H9 (cell line): ENCODE data around the gene ADAM8. TPM values are rescaled to one million over a fixed set of nuclear protein-coding genes. Genes with fewer than 3 reads are reported as not detected.
A peak's percentile ranks its signal among the peaks of the same experiment; 100 is the strongest.

Source experiments
- DNase-seq: peaks from one replicate; pipeline ENCODE4 v3.0.0-alpha.2; 2017
- H2AFZ ChIP-seq: one replicate; pipeline ENCODE4 v1.6.1; 2013; ENCODE audit warnings: mild to moderate bottlenecking, low read length, control low read depth, moderate library complexity
- H2AK5ac ChIP-seq: 2 replicates; pipeline ENCODE4 v1.6.1; 2013; ENCODE audit warnings: low read length, control low read depth, mixed read lengths; ENCODE audit not compliant: insufficient read length
- H2BK120ac ChIP-seq: one replicate; pipeline ENCODE4 v1.6.1; 2013; ENCODE audit warnings: low read depth, mild to moderate bottlenecking, low read length, control low read depth, inconsistent platforms; ENCODE audit not compliant: poor library complexity, severe bottlenecking
- H2BK12ac ChIP-seq: 2 replicates; pipeline ENCODE4 v1.6.1; 2013; ENCODE audit warnings: low read length, control low read depth, mixed read lengths, low read depth; ENCODE audit not compliant: insufficient read length
- H2BK15ac ChIP-seq: 2 replicates; pipeline ENCODE4 v1.6.1; 2013; ENCODE audit warnings: low read depth, low read length, control low read depth
- H2BK20ac ChIP-seq: one replicate; pipeline ENCODE4 v1.6.1; 2013; ENCODE audit warnings: low read depth, mild to moderate bottlenecking, low read length, control low read depth, inconsistent platforms; ENCODE audit not compliant: poor library complexity, severe bottlenecking
- H2BK5ac ChIP-seq: 2 replicates; pipeline ENCODE4 v1.6.1; 2013; ENCODE audit warnings: low read length, control low read depth, mixed read lengths; ENCODE audit not compliant: insufficient read length
- H3K14ac ChIP-seq: 2 replicates; pipeline ENCODE4 v1.6.1; 2013; ENCODE audit warnings: low read length, control low read depth; ENCODE audit not compliant: insufficient read depth
- H3K18ac ChIP-seq: 2 replicates; pipeline ENCODE4 v1.6.1; 2013; ENCODE audit warnings: low read depth, mild to moderate bottlenecking, mixed read lengths, low read length, control low read depth; ENCODE audit not compliant: insufficient read length
- H3K23ac ChIP-seq: 2 replicates; pipeline ENCODE4 v1.6.1; 2013; ENCODE audit warnings: low read length, control low read depth, mixed read lengths, low read depth; ENCODE audit not compliant: insufficient read length
- H3K23me2 ChIP-seq: 2 replicates; pipeline ENCODE4 v1.6.1; 2013; ENCODE audit warnings: low read depth, mild to moderate bottlenecking, mixed read lengths, low read length, control low read depth; ENCODE audit not compliant: insufficient read length, poor library complexity, severe bottlenecking
- H3K27ac ChIP-seq: 2 replicates; pipeline ENCODE4 v1.5.1; 2013; ENCODE audit warnings: low read length, control low read depth, mixed read lengths, low read depth; ENCODE audit not compliant: insufficient read length
- H3K27me3 ChIP-seq: 2 replicates; pipeline ENCODE4 v1.6.1; 2013; ENCODE audit warnings: low read length, control low read depth, inconsistent platforms; ENCODE audit not compliant: insufficient read depth
- H3K4ac ChIP-seq: 2 replicates; pipeline ENCODE4 v1.6.1; 2013; ENCODE audit warnings: low read depth, mild to moderate bottlenecking, control low read depth, inconsistent platforms, low read length, moderate library complexity
- H3K4me1 ChIP-seq: 2 replicates; pipeline ENCODE4 v1.6.1; 2013; ENCODE audit warnings: low read length, control low read depth, inconsistent platforms; ENCODE audit not compliant: insufficient read depth
- H3K4me2 ChIP-seq: 2 replicates; pipeline ENCODE4 v1.6.1; 2013; ENCODE audit warnings: low read length, control low read depth, mixed read lengths; ENCODE audit not compliant: insufficient read length, insufficient read depth
- H3K56ac ChIP-seq: 2 replicates; pipeline ENCODE4 v1.6.1; 2013; ENCODE audit warnings: low read depth, mild to moderate bottlenecking, mixed read lengths, low read length, control low read depth; ENCODE audit not compliant: insufficient read length
- H3K79me1 ChIP-seq: 2 replicates; pipeline ENCODE4 v1.6.1; 2013; ENCODE audit warnings: low read depth, mild to moderate bottlenecking, moderate library complexity, low read length, control low read depth, inconsistent platforms; ENCODE audit not compliant: insufficient read depth, poor library complexity, severe bottlenecking
- H3K79me2 ChIP-seq: 2 replicates; pipeline ENCODE4 v1.6.1; 2013; ENCODE audit warnings: low read length, control low read depth, inconsistent platforms; ENCODE audit not compliant: insufficient read depth
- H3K9ac ChIP-seq: 2 replicates; pipeline ENCODE4 v1.6.1; 2013; ENCODE audit warnings: low read length, control low read depth, mixed read lengths; ENCODE audit not compliant: insufficient read length; ENCODE audit errors: extremely low read depth
- H3K9me3 ChIP-seq: one replicate; pipeline ENCODE4 v1.6.1; 2013; ENCODE audit warnings: low read depth, low read length, inconsistent platforms; ENCODE audit not compliant: control insufficient read depth
- H3T11ph ChIP-seq: one replicate; pipeline ENCODE4 v1.6.1; 2013; ENCODE audit warnings: mild to moderate bottlenecking, low read length, control low read depth, inconsistent platforms
- H4K20me1 ChIP-seq: one replicate; pipeline ENCODE4 v1.6.1; 2013; ENCODE audit not compliant: control insufficient read depth, insufficient read length, insufficient read depth
- H4K5ac ChIP-seq: 2 replicates; pipeline ENCODE4 v1.6.1; 2013; ENCODE audit warnings: low read depth, mild to moderate bottlenecking, mixed read lengths, low read length, control low read depth; ENCODE audit not compliant: insufficient read length
- H4K8ac ChIP-seq: replicated peaks from 2 replicates; pipeline ENCODE4 v1.6.1; 2013; ENCODE audit warnings: low read length, control low read depth, mixed read lengths, low read depth; ENCODE audit not compliant: insufficient read length
- H4K91ac ChIP-seq: 2 replicates; pipeline ENCODE4 v1.6.1; 2013; ENCODE audit warnings: low read depth, mild to moderate bottlenecking, moderate library complexity, mixed read lengths, low read length, control low read depth; ENCODE audit not compliant: insufficient read length
- H3K27ac Mint-ChIP-seq, 3 experiments: 2 replicates in 2 of 3; 3 replicates in 1 of 3; pipeline ENCODE4 v1.8.0; 2020 to 2021; ENCODE audit warnings: mixed read lengths in 3 of 3, mild to moderate bottlenecking in 1 of 3, moderate library complexity in 1 of 3
- H3K27me3 Mint-ChIP-seq: 2 replicates; pipeline ENCODE4 v1.8.0; 2021; ENCODE audit warnings: low read depth, mild to moderate bottlenecking, moderate library complexity, mixed read lengths
- H3K36me3 Mint-ChIP-seq, 3 experiments: 2 replicates in 2 of 3; 3 replicates in 1 of 3; pipeline ENCODE4 v1.8.0; 2020 to 2021; ENCODE audit warnings: low read depth in 3 of 3, mixed read lengths in 3 of 3; ENCODE audit not compliant: insufficient read depth in 1 of 3
- H3K4me1 Mint-ChIP-seq, 2 experiments: 2 replicates each; pipeline ENCODE4 v1.8.0; 2020; ENCODE audit warnings: mixed read lengths in 2 of 2
- H3K4me3 Mint-ChIP-seq, 2 experiments: 2 replicates in 1 of 2; 3 replicates in 1 of 2; pipeline ENCODE4 v1.8.0; 2020 to 2021; ENCODE audit warnings: mild to moderate bottlenecking in 2 of 2, mixed read lengths in 2 of 2, moderate library complexity in 1 of 2
- H3K9me3 Mint-ChIP-seq, 2 experiments: 2 replicates in 1 of 2; 3 replicates in 1 of 2; pipeline ENCODE4 v1.8.0; 2020; ENCODE audit warnings: mild to moderate bottlenecking in 2 of 2, mixed read lengths in 2 of 2, moderate library complexity in 1 of 2
- WGBS: extraction: QIAGEN DNeasy Blood & Tissue Kit; methylation state at CpG from one replicate; pipeline ENCODE4 v1.1.7; 2013; ENCODE audit warnings: missing lambda C conversion rate, low lambda C conversion rate, mixed read lengths; ENCODE audit not compliant: insufficient read length; ENCODE audit errors: extremely low coverage; 5-methylcytosine and 5-hydroxymethylcytosine counted together
- total RNA-seq: library from RNA; stranded (reverse); gene quantifications from 2 replicates; pipeline ENCODE4 v1.2.1, GENCODE V29; 2021
- TF ChIP-seq, protein P1 (sequence below): fragments of 200-600 bp; sonication (generic); conservative IDR thresholded peaks from 3 replicates; pipeline ENCODE4 v1.8.0; 2021; ENCODE audit warnings: antibody characterized with exemption, mild to moderate bottlenecking

ADAM8 gene
- total RNA-seq, 1 experiment from 2014 or later = 5.4 TPM

DNA sequence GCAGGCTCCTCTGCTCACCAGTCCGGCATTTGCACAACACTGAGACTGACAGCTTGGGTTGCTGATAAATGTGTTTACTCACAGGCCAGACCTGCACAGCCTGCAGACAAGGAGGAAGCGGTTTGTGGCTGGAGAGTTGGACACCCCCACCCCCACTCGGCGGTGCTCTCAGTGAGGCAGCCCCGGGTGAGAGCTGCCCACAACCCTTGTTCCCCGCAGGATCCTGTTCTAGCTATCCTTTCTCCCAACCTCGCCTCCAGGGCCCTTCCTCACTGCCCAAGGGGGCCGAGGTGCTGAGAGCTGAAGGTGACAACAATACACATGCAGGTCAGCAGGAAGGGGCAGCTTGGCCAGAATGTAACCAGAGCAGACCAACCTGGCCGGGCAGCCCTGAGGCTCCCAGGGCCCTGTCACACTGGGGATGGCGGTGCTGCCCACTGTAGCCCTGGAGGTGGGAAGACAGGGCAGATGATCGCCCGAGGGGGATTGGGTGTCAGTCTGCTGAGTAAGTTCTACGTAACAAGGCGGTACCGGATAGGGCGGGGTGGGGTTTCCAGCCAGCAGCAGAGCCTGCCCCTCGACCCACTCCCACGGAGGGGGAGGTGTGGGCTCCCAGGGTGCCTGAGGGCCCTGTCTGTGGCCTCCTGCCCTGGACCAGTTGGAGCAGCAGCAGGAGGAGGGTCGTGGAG is 2.1 kb upstream of the ADAM8 start:
- no peak overlapping the region for H3K4me3 Mint-ChIP-seq
- Histone ChIP-seq H3K14ac (no peak overlapping the region), H3K4me1 (no peaks in the 10 kb centered on the region)

More for the DNA sequence above, 2.1 kb upstream of the ADAM8 start:
- no peaks in the 10 kb centered on the region for H3K9me3 Mint-ChIP-seq
- Histone ChIP-seq H3K27me3 (no peaks in the 10 kb centered on the region; the same call in 1 of the 2 replicates), H3K23me2 (peaks cover 7% of the 10 kb centered on the region), H3K4ac (no peak overlapping the region), H4K5ac (no peak overlapping the region), H3T11ph (no peak overlapping the region), H2BK5ac (no peak overlapping the region), H3K79me2 (no peaks in the 10 kb centered on the region), H3K18ac (no peak overlapping the region), H3K9me3 (no peaks in the 10 kb centered on the region), H2BK20ac (no peak overlapping the region), H4K8ac (no peak overlapping the region), H3K27ac (no peak overlapping the region), H3K79me1 (no peaks in the 10 kb centered on the region), H3K23ac (no peak overlapping the region), H2AFZ (no peak overlapping the region), H4K20me1 (no peaks in the 10 kb centered on the region), H4K91ac (no peak overlapping the region), H3K9ac (no peak overlapping the region), H2BK12ac (no peak overlapping the region), H3K56ac (no peak overlapping the region), H3K4me2 (no peak overlapping the region), H2AK5ac (no peak overlapping the region), H2BK15ac (no peak overlapping the region), H2BK120ac (no peak overlapping the region)
- peaks cover 7 to 28% (median 17%) of the 10 kb centered on the region in 3 experiments; a peak in 6 of 7 replicates for H3K36me3 Mint-ChIP-seq
- TF ChIP-seq, protein P1, sequence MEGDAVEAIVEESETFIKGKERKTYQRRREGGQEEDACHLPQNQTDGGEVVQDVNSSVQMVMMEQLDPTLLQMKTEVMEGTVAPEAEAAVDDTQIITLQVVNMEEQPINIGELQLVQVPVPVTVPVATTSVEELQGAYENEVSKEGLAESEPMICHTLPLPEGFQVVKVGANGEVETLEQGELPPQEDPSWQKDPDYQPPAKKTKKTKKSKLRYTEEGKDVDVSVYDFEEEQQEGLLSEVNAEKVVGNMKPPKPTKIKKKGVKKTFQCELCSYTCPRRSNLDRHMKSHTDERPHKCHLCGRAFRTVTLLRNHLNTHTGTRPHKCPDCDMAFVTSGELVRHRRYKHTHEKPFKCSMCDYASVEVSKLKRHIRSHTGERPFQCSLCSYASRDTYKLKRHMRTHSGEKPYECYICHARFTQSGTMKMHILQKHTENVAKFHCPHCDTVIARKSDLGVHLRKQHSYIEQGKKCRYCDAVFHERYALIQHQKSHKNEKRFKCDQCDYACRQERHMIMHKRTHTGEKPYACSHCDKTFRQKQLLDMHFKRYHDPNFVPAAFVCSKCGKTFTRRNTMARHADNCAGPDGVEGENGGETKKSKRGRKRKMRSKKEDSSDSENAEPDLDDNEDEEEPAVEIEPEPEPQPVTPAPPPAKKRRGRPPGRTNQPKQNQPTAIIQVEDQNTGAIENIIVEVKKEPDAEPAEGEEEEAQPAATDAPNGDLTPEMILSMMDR = no peak
- peaks cover 3 to 7% of the 10 kb centered on the region in 2 experiments; a peak in 3 of 4 replicates for H3K4me1 Mint-ChIP-seq
- no peak for DNase-seq
- peaks cover 11% of the 10 kb centered on the region for H3K27me3 Mint-ChIP-seq
- H3K27ac Mint-ChIP-seq = peak overlapping the region in 1 of 3 experiments; percentile 55; a peak in 1 of 7 replicates
- WGBS = no CpG with 5 or more reads among the region's 19 CpGs
